OCI-LY1 (cell line): Measurements from ENCODE around the gene GPHB5.

ENCODE experiments used
- H2AFZ ChIP-seq: fragments of 200-600 bp; sonication (generic), shearing (Covaris generic); 2 replicates; pipeline ENCODE4 v1.6.0; 2014; ENCODE audit warnings: antibody characterized with exemption, mild to moderate bottlenecking, low read length
- H3F3A ChIP-seq: fragments of 200-600 bp; sonication (generic), shearing (Covaris generic); 2 replicates; pipeline ENCODE4 v1.6.0; 2014; ENCODE audit warnings: mild to moderate bottlenecking, antibody characterized with exemption, low read length, moderate library complexity; ENCODE audit not compliant: insufficient read depth
- H3K27ac ChIP-seq: fragments of 200-600 bp; sonication (generic); 2 replicates; pipeline ENCODE4 v1.5.1; 2014; ENCODE audit warnings: low read length, mixed run types, mild to moderate bottlenecking, low read depth; ENCODE audit not compliant: poor library complexity, severe bottlenecking
- H3K27me3 ChIP-seq: fragments of 200-600 bp; sonication (generic); 2 replicates; pipeline ENCODE4 v1.6.0; 2014; ENCODE audit warnings: antibody characterized with exemption, mild to moderate bottlenecking, low read length, moderate library complexity; ENCODE audit not compliant: insufficient read depth
- H3K36me3 ChIP-seq: fragments of 200-600 bp; sonication (generic); 2 replicates; pipeline ENCODE4 v1.6.1; 2014; ENCODE audit warnings: mild to moderate bottlenecking, antibody characterized with exemption, low read length, moderate library complexity, mixed read lengths; ENCODE audit not compliant: insufficient read depth
- H3K4me1 ChIP-seq: fragments of 200-600 bp; sonication (generic); 2 replicates; pipeline ENCODE4 v1.5.1; 2014; ENCODE audit warnings: mild to moderate bottlenecking, low read length, moderate library complexity; ENCODE audit not compliant: insufficient read depth, severe bottlenecking
- H3K4me2 ChIP-seq: fragments of 200-600 bp; sonication (generic), shearing (Covaris generic); 2 replicates; pipeline ENCODE4 v1.6.1; 2014; ENCODE audit warnings: low read length
- H3K4me3 ChIP-seq: fragments of 200-600 bp; sonication (generic); 2 replicates; pipeline ENCODE4 v1.5.1; 2014; ENCODE audit warnings: low read length, low read depth, mild to moderate bottlenecking, mixed read lengths; ENCODE audit not compliant: poor library complexity, severe bottlenecking
- H3K79me2 ChIP-seq: fragments of 200-600 bp; shearing (Covaris generic); 2 replicates; pipeline ENCODE4 v1.6.1; 2016; ENCODE audit warnings: mixed run types, low read length, mixed read lengths; ENCODE audit not compliant: insufficient read depth
- H3K9ac ChIP-seq: fragments of 200-600 bp; sonication (generic), shearing (Covaris generic); 2 replicates; pipeline ENCODE4 v1.6.1; 2014; ENCODE audit warnings: mild to moderate bottlenecking, low read length, mixed read lengths
- H3K9me2 ChIP-seq: fragments of 200-600 bp; sonication (generic), shearing (Covaris generic); 2 replicates; pipeline ENCODE4 v1.6.1; 2014; ENCODE audit warnings: low read depth, mild to moderate bottlenecking, low read length, mixed read lengths
- H3K9me3 ChIP-seq: fragments of 200-600 bp; shearing (Covaris generic); 2 replicates; pipeline ENCODE4 v1.6.1; 2014; ENCODE audit warnings: low read length, mixed read lengths
- H4K20me1 ChIP-seq: fragments of 200-600 bp; sonication (generic), shearing (Covaris generic); 2 replicates; pipeline ENCODE4 v1.6.0; 2016; ENCODE audit warnings: mild to moderate bottlenecking, low read length; ENCODE audit not compliant: insufficient read depth
- CTCF ChIP-seq: fragments of 200-600 bp; sonication (generic), shearing (Covaris generic); IDR thresholded peaks from 2 replicates; pipeline ENCODE4 v1.5.1; 2017; ENCODE audit warnings: mild to moderate bottlenecking, antibody characterized with exemption, low read length, moderate library complexity, mixed read lengths
- EZH2 ChIP-seq: fragments of 200-600 bp; sonication (generic), shearing (Covaris generic); IDR thresholded peaks from 2 replicates; pipeline ENCODE4 v1.8.0; 2017; ENCODE audit warnings: borderline replicate concordance, mixed run types, mild to moderate bottlenecking, antibody characterized with exemption, low read length, moderate library complexity, mixed read lengths

Gene GPHB5

GRCh38 chr14:63344336-63344735 is 25.6 kb upstream of the GPHB5 start:
- Histone ChIP-seq H3K4me2 (no peak overlapping the region), H3K27me3 (no peaks in the 10 kb centered on the region; the same call in 1 of the 2 replicates), H3K9me2 (no peaks in the 10 kb centered on the region), H3F3A (no peaks in the 10 kb centered on the region), H3K4me1 (no peaks in the 10 kb centered on the region), H3K79me2 (no peaks in the 10 kb centered on the region), H4K20me1 (no peaks in the 10 kb centered on the region), H3K36me3 (no peaks in the 10 kb centered on the region), H3K27ac (no peak overlapping the region), H3K4me3 (no peak overlapping the region), H3K9me3 (no peaks in the 10 kb centered on the region), H3K9ac (no peak overlapping the region), H2AFZ (no peak overlapping the region)
- TF ChIP-seq EZH2 = no peak
- TF ChIP-seq CTCF = no peak

- Histone ChIP-seq H3K9ac (no peak overlapping the region), H3K9me3 (no peaks in the 10 kb centered on the region), H3F3A (no peaks in the 10 kb centered on the region), H3K4me3 (no peak overlapping the region), H3K4me2 (no peak overlapping the region), H3K79me2 (no peaks in the 10 kb centered on the region), H2AFZ (no peak overlapping the region), H3K9me2 (no peaks in the 10 kb centered on the region), H3K36me3 (no peaks in the 10 kb centered on the region), H4K20me1 (no peaks in the 10 kb centered on the region), H3K27me3 (no peaks in the 10 kb centered on the region; the same call in 1 of the 2 replicates), H3K27ac (no peak overlapping the region), H3K4me1 (no peaks in the 10 kb centered on the region)
- no peak for TF ChIP-seq EZH2
Measured at GRCh38 chr14:63343878-63344277, 25.1 kb upstream of the GPHB5 start.

GRCh38 chr14:63342371-63342770 is 23.6 kb upstream of the GPHB5 start:
- no peaks in the 10 kb centered on the region for H4K20me1 ChIP-seq
- no peaks in the 10 kb centered on the region for H3K9me2 ChIP-seq
- H3K4me3 ChIP-seq = no peak overlapping the region
- H3K36me3 ChIP-seq = no peaks in the 10 kb centered on the region
- H3K79me2 ChIP-seq = no peaks in the 10 kb centered on the region
- no peak for TF ChIP-seq CTCF
- TF ChIP-seq EZH2 = no peak
- H2AFZ ChIP-seq = no peak overlapping the region
- no peaks in the 10 kb centered on the region for H3F3A ChIP-seq
- no peak overlapping the region for H3K9ac ChIP-seq
- no peaks in the 10 kb centered on the region for H3K4me1 ChIP-seq
- H3K4me2 ChIP-seq = no peak overlapping the region
- H3K27me3 ChIP-seq = no peaks in the 10 kb centered on the region
- no peak overlapping the region for H3K27ac ChIP-seq
- no peaks in the 10 kb centered on the region for H3K9me3 ChIP-seq
